SKM-1 (cell line): ENCODE results near the gene TNFRSF14.

ENCODE experiments used
- DNase-seq: peaks from one replicate; lab custom pipeline; 2025; ENCODE audit not compliant: unreplicated experiment; lab: John Stamatoyannopoulos, UW

The TNFRSF14 gene

GRCh38 chr1:2597441-2598328 is 41.5 kb downstream of the TNFRSF14 start:
- no peak for DNase-seq

- no peak for DNase-seq
Observed at GRCh38 chr1:2598329-2598931, 42.3 kb downstream of the TNFRSF14 start.

- DNase-seq, result no peak
Observed at GRCh38 chr1:2601721-2602303, 45.6 kb downstream of the TNFRSF14 start.

DNA sequence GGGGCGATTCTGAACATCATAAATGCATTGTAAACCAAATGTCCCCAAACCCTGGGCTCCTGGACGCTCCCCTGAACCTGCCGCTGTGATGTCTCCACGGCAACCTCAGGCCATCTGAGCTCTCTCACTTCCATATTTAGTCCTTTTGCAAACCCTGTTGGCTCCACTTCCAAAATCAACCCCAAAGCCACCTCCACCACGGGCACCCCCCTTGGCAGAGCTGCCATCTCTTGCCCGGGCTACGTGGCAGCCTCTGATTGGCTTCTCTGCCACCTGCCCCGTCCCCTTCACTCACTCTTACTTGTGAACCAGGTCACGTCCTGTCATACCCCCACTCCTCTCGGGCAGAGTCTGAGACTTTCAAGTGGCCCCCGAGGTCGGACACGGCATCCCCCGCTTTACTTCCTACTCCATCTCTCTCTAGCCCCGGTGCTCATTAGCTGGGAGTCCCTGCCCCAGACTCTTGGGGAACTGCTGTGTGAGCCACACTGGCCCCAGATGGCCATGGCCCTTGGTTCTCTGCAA is 46.2 kb downstream of the TNFRSF14 start:
- no peak for DNase-seq

DNA sequence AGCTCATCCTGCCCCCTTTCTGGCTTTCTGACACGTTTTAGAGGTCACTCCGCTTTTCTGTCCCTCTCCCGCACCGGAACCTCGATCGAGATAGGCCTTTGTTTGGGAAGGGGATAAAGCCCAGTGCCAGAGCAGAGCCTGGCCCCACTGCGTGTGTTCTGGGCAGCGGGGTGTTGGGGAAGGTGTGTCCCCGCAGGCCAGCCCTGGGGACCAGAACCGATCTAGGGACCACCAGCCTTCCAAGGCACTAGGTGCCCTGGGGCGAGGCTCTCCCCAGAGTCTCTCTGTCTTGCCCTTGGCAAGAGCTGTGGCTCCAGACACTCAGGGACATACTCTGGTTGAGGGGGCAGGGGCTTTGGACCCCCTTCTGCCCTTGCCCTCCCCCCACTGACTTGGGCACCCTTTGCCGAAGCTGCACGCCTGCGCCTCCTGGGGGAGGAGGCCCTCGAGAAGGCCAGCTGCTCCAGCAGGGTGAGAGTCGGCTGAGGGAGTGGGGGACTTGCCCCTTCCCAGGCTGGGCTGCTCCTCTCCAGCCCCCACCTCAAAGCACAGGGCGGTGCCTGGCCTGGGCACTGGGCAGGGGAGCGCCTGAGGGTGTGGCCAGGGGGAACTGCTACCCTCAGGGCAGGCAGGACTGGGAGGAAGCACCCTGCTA is 46.8 kb downstream of the TNFRSF14 start:
- no peak for DNase-seq

GRCh38 chr1:2603521-2604155 is 47.5 kb downstream of the TNFRSF14 start:
- DNase-seq, result no peak

- no peak for DNase-seq
Observed at GRCh38 chr1:2604156-2604843, 48.1 kb downstream of the TNFRSF14 start.

- no peak for DNase-seq
Observed at GRCh38 chr1:2604844-2605508, 48.8 kb downstream of the TNFRSF14 start.

DNA sequence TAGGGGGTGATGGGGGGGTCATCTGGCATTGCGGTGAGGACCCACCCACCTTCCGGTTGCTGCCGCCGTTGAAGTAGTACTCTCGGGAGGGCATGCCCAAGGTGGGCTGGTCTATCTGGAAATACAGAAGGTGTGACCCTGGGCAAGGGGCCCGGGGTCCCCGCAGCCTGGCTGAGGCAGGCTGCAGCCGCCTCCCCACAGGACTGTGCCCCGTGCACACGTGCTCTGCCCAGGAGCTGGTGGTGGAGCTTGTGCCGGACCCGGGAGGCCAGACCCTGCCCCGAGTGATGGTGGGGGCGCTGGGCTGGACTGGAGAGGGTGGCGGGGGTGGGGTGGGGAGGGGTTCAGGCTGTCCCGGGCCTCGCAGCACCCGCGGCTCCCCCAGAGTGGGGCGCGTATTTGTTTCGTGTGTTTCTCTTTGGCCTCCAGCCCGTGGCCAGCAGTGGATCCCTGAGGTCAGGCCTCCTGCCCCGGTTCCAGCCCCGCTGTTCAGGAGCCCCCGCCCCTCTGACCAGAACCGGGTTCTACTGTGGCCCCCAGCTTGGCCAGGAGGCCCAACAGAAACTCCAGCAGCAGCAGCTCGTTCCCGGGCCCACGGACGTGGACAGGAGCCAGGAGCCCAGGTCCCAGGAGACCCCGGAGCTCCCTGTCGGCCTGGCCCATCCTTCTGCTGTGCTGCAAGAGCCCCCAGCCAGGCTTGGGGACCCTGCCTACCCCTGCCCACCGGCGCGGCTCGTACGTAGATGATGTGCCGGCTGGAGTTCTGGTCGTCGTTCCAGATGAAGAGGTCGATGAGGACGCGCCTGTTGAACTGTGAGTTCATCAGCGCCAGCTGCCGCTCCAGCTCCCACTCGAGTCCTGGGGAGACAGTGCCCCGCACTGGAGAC is 49.6 kb downstream of the TNFRSF14 start:
- no peak for DNase-seq

GRCh38 chr1:2606396-2606880 is 50.3 kb downstream of the TNFRSF14 start:
- DNase-seq, result no peak

- DNase-seq, result no peak
Observed at GRCh38 chr1:2606881-2607621, 50.9 kb downstream of the TNFRSF14 start.

DNA sequence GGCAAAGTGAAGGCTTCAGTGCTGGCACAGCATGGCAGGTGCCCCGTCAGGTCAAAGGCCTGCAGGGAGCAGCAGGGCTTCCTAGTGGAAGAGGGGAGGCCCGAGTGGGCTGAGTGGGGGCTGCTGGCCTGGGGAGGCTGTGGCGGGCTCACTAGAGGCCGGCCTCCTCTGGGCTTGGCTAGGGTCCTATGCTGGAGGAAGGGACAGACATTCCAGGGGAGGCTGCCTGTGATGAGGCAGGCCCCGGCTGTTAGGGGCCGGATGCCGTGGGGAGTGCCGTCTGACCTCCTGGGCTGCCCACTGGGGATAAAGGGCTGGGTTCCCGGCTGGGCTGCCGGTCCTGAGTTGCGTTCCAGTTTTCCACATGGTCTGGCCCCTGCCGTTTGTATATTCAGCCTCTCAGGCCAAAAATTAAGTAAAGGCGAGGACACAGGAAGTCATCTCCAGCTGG is 51.5 kb downstream of the TNFRSF14 start:
- no peak for DNase-seq

DNA sequence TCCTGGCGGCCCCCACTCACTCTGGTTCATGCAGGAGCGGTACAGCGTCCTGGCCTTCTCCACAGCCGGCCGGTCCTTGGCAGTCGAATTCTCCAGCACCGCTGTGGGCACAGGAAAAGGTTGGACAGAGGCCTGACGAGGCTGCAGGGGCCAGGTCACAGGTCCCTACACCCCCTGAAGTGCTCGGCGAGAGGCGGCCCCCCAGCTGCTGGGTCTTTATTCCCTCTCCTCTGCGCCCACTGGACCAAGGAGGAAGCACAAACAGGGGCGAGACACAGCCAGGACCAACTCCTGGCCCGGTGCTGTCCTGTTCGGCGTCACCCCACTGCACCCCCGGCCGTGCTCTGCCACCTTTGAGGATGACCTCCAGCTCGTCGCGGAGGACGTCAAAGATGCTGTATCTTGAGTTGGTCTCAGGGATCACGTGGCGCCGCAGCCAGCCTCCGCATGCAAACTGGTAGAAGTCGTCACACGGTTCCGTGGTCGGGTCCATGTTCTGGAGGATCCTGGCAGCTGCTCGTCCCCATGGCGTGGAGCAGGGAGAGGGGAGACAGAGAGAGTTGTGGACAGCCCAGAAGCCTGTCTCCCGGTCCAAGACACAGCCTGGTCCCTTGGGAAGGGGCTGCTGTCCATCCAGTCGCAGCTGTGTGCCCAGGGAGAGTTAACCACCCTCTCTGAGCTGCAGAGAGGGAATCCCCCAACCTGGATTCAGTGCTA is 53.3 kb downstream of the TNFRSF14 start:
- DNase-seq, result no peak

- DNase-seq, result no peak
Observed at GRCh38 chr1:2610036-2610959, 54.1 kb downstream of the TNFRSF14 start.

GRCh38 chr1:2611031-2611501 is 54.9 kb downstream of the TNFRSF14 start:
- DNase-seq, result no peak
